Forelimb muscle (tissue), 1 donor: Measurements from ENCODE around the gene PLD3. TPM values are rescaled to one million over a fixed set of nuclear protein-coding genes. Genes with fewer than 3 reads are reported as not detected.
"Not testable (repeated sequence)": the region's sequence is repeated elsewhere in the genome, so short reads cannot be mapped to it uniquely, and the experiment has no call there.

Experiments used
- DNase-seq: peaks from one replicate; pipeline ENCODE4 v3.0.0-alpha.2; 2013; ENCODE audit warnings: low read depth
- polyA plus RNA-seq: library from polyadenylated mRNA; unstranded; fragments of 120-200 nt; gene quantifications from one replicate; pipeline ENCODE4 v1.2.1, GENCODE V29; 2013; ENCODE audit not compliant: insufficient read length

The PLD3 gene
- polyA plus RNA-seq, 1 donor: 232 TPM

- no peak for DNase-seq
Observed at GRCh38 chr19:40389404-40390083, 41.0 kb downstream of the PLD3 start.

DNA sequence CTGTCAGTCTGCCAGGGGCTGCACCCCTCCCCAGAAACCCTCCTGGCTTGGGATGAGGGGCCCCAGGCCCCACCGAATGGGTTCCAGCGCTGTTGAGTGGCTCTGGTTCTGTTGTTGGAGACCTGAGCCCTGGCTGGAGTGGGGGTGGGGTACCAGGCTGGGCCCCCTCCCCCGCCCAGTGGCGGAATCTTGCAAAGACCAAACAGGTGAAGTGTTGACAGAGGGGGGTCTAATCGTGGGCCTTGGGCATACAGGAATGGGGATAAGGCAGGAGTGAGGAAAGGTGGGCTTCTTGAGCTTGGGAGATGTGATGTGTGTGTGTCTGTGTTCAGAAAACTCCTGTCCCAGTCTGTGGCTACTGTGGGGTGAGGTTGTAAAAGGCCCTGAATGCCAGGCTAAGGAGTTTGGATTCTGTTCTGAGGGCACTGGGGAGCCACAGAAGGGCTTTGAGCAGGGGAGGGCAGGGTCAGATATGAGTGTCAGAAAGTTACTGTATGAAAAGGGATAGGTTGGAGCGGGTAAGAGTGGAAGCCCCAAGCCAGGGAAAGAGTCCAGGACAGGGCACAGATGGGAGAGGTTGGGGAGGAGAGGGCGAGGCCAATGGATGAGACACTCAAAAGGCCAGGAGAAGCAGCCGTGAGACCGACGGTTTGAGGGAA lies 41.7 kb downstream of the PLD3 start, which contains the start of gene HIPK4:
Gene HIPK4 (minus strand): TSS at position 98 of the 659 bp plus-strand sequence. CDS start 279 bp downstream, outside the sequence.
- DNase-seq: no peak

DNA sequence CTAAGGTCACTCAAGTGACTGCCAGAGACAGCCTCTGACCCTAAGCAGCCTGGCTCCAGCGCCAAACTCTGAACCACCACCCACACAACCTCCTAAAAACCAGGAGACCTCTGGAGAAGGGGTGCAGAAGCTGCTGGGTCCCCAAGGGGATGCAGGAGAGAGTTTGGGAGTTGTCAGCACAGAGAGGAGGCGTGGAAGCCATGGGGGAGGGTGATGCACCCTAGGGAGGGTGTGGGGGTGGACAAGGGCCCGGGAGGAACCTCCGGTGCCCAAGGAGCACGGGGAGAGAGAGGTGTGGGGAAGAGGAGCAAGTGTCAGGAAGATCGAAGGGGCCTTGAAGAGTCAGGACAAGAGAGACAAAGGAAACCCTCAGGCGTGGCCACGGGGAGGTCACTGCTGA lies 43.6 kb downstream of the PLD3 start:
- DNase-seq: no peak

DNA sequence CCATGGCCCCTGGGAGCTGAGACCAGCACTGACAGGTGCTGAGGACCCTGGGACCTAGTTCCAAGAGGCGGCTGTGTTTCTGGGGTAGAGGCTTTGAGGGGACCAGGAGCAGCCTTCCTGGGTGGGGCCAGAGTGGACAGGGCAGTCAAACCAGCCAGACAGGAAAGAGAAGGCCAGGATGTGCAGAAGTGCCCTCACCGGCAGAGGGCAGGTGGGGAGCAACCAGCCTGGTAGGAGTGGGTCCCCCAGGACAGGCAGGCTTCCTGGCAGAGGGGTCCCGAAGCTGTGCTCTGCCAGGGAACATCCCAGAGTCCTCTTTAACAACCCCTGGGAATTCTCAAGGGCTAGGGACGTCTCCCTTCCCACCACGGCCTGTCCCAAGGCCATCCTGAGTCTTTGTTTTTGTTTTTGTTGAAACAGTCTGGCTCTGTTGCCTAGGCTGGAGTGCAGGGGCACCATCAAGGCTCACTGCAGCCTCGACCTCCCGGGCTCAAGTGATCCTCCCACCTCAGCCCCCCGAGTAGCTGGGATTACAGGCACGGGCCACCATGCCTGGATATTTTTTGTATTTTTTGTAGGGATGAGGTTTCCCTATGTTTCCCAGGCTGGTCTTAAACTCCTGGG lies 44.5 kb downstream of the PLD3 start:
- no peak for DNase-seq

- DNase-seq: no peak
Observed at GRCh38 chr19:40393894-40394815, 45.7 kb downstream of the PLD3 start.

GRCh38 chr19:40394816-40395210 lies 46.3 kb downstream of the PLD3 start:
- DNase-seq: no peak

- DNase-seq: no peak
Observed at GRCh38 chr19:40395956-40396355, 47.5 kb downstream of the PLD3 start.

GRCh38 chr19:40396886-40397567 lies 48.5 kb downstream of the PLD3 start:
- no peak for DNase-seq

- no peak for DNase-seq
Observed at GRCh38 chr19:40397568-40397906, 49.0 kb downstream of the PLD3 start.

DNA sequence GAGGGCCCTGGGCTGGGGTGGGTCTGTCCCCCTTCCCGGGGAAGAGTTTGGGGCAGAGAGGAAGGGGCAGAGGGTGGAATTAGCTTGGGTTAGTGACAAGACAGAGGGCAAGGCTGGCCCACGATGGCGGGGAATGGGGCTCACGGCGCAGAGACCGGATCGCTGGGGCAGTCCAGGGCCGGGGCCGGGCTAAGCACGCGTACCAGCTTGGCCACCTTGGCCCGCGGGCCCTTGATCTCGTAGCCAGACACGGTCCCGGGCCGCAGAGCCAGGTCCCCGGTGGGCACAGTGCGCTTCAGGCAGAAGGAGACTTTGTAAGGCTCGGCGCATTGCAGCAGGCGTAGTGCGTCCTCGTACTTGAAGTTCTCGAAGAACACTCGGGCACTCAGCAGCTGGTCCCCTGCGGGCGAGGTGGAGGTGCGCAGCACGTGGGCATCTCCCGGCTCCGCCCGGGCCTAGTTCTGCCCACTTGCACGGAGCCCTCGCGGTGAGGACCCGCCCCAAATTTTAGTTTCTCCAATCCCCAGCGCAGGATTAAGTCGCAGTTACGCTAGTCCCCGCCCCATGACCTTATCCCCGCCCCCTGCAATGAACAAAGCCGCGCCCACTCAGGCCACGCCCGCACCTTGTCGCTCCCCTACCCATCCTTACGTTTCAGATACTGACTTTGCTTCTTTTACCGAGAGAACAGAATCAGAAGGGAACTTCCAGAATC lies 50.1 kb downstream of the PLD3 start:
- no peak for DNase-seq

- no peak for DNase-seq
Observed at GRCh38 chr19:40400559-40400958, 52.1 kb downstream of the PLD3 start.

GRCh38 chr19:40403262-40403984 lies 54.9 kb downstream of the PLD3 start:
- no peak for DNase-seq

DNA sequence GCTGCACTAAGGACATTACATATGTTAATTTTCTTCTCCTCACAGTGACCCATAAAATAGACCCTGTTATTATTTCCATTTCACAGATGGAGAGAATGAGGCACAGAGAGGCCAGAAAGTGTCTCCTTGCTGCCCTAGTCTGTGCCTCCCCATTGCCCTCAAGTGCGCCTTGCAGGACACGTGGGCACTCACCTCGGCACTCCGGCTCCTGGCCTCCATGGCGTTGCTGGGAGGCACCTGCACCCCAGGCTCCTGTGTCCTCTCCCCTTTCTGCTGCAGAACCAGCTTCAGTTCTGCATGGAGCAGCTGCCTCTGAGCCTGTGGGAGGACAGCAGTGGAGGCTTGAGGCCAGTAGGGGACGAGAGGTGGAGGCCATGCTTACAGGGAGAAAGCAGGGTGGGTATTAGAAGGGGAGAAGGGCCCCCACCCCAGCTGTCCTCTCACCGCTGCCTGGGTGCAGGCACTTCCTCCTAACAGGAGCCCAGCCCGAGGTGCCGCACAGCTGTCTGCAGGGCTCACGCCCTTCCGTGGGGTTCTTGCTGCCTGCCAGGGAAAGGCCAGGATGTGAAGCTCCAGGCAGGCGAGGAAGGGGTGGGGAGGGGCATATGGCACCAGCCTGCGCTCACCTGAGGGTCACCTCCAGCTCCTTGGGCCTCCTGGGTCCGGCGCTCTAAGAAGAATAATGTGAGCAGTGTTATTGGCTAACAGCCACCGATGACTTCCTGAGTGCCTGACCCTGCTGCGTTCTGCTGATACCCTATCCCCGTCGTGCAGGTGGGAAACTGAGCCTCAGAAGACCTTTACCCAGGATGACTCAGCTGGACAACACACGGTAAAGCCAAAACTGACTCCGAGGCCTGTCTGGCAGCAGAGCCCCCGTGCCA lies 59.5 kb downstream of the PLD3 start:
- DNase-seq: no peak

- not testable (repeated sequence) for DNase-seq
Observed at GRCh38 chr19:40408598-40408925, 60.1 kb downstream of the PLD3 start.

- DNase-seq: no peak
Observed at GRCh38 chr19:40410030-40410389, 61.5 kb downstream of the PLD3 start.

DNA sequence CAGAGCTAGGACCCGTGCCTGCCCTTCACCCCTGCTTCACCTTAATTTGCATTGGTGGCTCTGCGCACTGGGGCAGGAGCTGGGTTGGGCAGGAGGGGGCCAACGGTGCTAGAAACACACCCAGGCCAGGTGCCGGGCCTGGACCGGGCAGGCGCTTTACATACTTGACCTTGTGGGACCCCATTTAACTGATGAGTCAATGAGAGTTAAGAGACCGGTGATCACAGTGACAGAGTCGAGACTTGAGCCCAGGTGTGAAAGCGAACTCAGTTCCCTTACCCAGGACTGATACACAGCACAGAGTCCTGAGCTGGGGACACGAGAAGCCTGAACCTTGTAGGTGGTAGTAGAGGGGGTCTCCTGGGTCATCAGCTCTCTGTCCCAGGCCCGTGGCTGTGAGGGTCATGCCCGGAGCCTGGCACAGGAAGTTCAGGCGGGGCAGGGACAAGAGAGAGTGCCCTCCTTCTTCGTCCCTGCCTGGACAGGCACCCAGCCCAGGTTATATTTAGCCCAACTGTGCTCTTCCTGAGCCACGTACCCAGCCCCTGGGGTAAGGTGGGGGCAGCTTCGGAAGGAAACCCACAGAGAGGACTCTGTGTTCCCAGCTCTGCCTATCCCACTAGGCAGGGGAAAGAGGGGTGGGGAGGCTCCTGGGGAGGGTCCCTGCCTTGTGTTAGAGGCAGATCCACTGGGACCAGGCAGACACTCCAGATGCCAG lies 62.8 kb downstream of the PLD3 start:
- no peak for DNase-seq

DNA sequence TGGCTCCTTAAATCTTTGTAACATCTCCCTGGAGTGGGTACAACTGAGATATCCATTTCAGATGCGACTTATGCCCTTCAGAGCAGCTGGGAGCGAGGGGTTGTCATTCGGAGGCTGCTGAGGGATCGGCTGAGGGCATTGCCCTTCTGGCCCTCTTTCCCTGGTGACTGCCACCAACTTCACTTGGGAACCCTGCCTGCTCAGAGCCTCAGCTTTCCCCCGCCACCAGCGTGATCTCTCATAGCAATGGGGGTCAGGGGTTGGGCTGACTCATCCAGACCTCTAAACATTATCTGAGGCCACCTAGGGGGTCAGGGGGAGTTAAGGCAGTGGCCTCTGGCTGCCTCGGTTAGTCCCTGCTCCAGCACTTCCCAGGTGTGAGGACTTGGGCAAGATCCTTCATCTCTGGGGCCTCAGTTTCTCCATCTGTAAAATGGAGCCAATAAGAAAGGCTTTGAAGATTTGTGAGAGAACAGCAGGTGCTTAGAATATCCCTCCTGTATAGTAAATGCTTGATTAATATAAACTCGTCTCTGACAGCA lies 63.5 kb downstream of the PLD3 start:
- DNase-seq: no peak

DNA sequence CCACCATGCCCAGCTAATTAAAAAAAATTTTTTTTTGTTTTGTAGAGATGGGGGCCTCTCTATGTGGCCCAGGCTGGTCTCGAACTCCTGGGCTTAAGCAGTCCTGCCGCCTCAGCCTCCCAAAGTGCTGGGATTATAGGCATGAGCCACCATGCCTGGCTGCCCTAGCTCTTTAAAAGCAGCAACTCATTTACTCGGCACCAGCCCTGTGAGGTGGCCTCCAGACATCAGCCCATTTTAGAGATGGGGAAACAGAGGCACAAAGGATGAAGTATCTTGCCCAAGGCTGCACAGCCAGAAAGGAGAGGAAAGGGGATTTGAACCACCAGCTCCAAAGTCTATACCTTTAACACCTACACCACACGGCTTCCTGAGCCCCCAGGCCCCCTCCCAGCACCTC lies 64.4 kb downstream of the PLD3 start:
- no peak for DNase-seq
